Measurements from ENCODE around the gene LY86.

- TF ChIP-seq POLR2AphosphoS5 (IDR thresholded peaks at IDR 0.05; ENCODE audit: insufficient read depth, low read depth, low read length) (no peak), POLR2A (IDR thresholded peaks at IDR 0.05; ENCODE audit: low read depth, low read length) (no peak), EZH2 (IDR thresholded peaks at IDR 0.05; ENCODE audit: borderline replicate concordance, low read depth, low read length, severe bottlenecking) (no peak), MYC (IDR thresholded peaks at IDR 0.05; ENCODE audit: low read depth, low read length) (no peak), MAX (IDR thresholded peaks at IDR 0.05; ENCODE audit: insufficient read depth, insufficient read length) (no peak), GATA2 (IDR thresholded peaks at IDR 0.05; ENCODE audit: insufficient read depth, insufficient read length, low read depth, low read length) (no peak), JUN (IDR thresholded peaks at IDR 0.05; ENCODE audit: borderline replicate concordance, insufficient read depth, insufficient read length, low read depth) (no peak)
- TF ChIP-seq, protein P1, sequence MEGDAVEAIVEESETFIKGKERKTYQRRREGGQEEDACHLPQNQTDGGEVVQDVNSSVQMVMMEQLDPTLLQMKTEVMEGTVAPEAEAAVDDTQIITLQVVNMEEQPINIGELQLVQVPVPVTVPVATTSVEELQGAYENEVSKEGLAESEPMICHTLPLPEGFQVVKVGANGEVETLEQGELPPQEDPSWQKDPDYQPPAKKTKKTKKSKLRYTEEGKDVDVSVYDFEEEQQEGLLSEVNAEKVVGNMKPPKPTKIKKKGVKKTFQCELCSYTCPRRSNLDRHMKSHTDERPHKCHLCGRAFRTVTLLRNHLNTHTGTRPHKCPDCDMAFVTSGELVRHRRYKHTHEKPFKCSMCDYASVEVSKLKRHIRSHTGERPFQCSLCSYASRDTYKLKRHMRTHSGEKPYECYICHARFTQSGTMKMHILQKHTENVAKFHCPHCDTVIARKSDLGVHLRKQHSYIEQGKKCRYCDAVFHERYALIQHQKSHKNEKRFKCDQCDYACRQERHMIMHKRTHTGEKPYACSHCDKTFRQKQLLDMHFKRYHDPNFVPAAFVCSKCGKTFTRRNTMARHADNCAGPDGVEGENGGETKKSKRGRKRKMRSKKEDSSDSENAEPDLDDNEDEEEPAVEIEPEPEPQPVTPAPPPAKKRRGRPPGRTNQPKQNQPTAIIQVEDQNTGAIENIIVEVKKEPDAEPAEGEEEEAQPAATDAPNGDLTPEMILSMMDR (IDR thresholded peaks at IDR 0.05; ENCODE audit: extremely low read depth in 1 of 2, insufficient read depth in 1 of 2, low read depth in 1 of 2, low read length in 2 of 2) = no peak
Measured at GRCh38 chr6:6564154-6564553, 24.4 kb upstream of the LY86 start.
